Spleen (tissue), 11 donors: ENCODE measurements around the gene UBA7. TPM values are rescaled to one million over a fixed set of nuclear protein-coding genes. Genes with fewer than 3 reads are reported as not detected.

Experiments
- DNase-seq: peaks from one replicate; pipeline ENCODE4 v3.0.0-alpha.2; 2020
- H3K27ac ChIP-seq, 8 donors: fragments of 200-600 bp; sonication (generic) in 7 of 8; 1 replicate in 4 of 8; 2 replicates in 4 of 8; pipeline versions ENCODE4 v1.5.0 to v1.8.0; 2016 to 2021; ENCODE audit warnings: inconsistent platforms in 4 of 8, mild to moderate bottlenecking in 4 of 8, moderate library complexity in 1 of 8
- H3K27me3 ChIP-seq, 7 donors: fragments of 200-600 bp; sonication (generic) in 6 of 7; replicated peaks in 1 of 7; 1 replicate in 4 of 7; 2 replicates in 3 of 7; pipeline versions ENCODE4 v1.5.0 to v1.8.0; 2016 to 2021; ENCODE audit warnings: inconsistent platforms in 3 of 7, mild to moderate bottlenecking in 1 of 7
- H3K36me3 ChIP-seq, 6 donors: fragments of 200-600 bp; sonication (generic) in 5 of 6; 1 replicate in 4 of 6; 2 replicates in 2 of 6; pipeline versions ENCODE4 v1.5.0 to v1.8.0; 2016 to 2021; ENCODE audit warnings: inconsistent platforms in 2 of 6
- H3K4me1 ChIP-seq, 6 donors: fragments of 200-600 bp; sonication (generic) in 5 of 6; 1 replicate in 3 of 6; 2 replicates in 3 of 6; pipeline versions ENCODE4 v1.5.0 to v1.8.0; 2016 to 2021; ENCODE audit warnings: inconsistent platforms in 3 of 6
- H3K4me3 ChIP-seq, 8 donors: fragments of 200-600 bp; sonication (generic) in 7 of 8; 1 replicate in 4 of 8; 2 replicates in 4 of 8; pipeline versions ENCODE4 v1.5.0 to v1.8.0; 2016 to 2021; ENCODE audit warnings: inconsistent platforms in 4 of 8, mild to moderate bottlenecking in 4 of 8, moderate library complexity in 2 of 8
- H3K9me3 ChIP-seq, 8 donors: fragments of 200-600 bp; sonication (generic) in 7 of 8; 1 replicate in 4 of 8; 2 replicates in 4 of 8; pipeline versions ENCODE4 v1.5.0 to v1.8.0; 2016 to 2021; ENCODE audit warnings: inconsistent platforms in 4 of 8
- CTCF ChIP-seq, 11 experiments: fragments of 200-600 bp in 7 of 11; fragments of 450-650 bp in 4 of 11; sonication (generic) in 4 of 11; IDR thresholded peaks in 8 of 11; conservative IDR thresholded peaks in 3 of 11; 1 replicate in 7 of 11; 2 replicates in 4 of 11; pipeline versions ENCODE4 v1.4.0 to v1.8.0; 2016 to 2021; ENCODE audit warnings: antibody characterized with exemption in 11 of 11, inconsistent platforms in 4 of 11, mild to moderate bottlenecking in 1 of 11
- POLR2A ChIP-seq, 3 donors: fragments of 450-650 bp; IDR thresholded peaks; one replicate each; pipeline ENCODE4 v1.5.1; 2017; ENCODE audit warnings: antibody characterized with exemption in 3 of 3, mild to moderate bottlenecking in 1 of 3
- POLR2AphosphoS5 ChIP-seq, 3 donors: sonication (generic); formaldehyde crosslinking; IDR thresholded peaks; one replicate each; pipeline ENCODE4 v1.5.1; 2017; ENCODE audit warnings: antibody characterized with exemption in 3 of 3
- WGBS, 5 donors: extraction: QIAGEN DNeasy Blood & Tissue Kit in 3 of 5; methylation state at CpG; one replicate each; pipeline versions ENCODE4 v1.1.5 to v1.1.7; 2013 to 2018; 5-methylcytosine and 5-hydroxymethylcytosine counted together
- intact Hi-C: fragments of 100-400 bp; cut with DNase I; formaldehyde crosslinking; loops from one replicate; pipeline ENCODE4 v1.15.0; 2023; ENCODE audit warnings: low total_unique reads
- polyA plus RNA-seq, 3 donors: library from polyadenylated mRNA; stranded (reverse); fragments of 200-250 nt; gene quantifications; one replicate each; pipeline ENCODE4 v1.2.1, GENCODE V29; 2013
- total RNA-seq, 7 donors: library from RNA; depleted of rRNA in 3 of 7; stranded (reverse); fragments of >200 nt in 3 of 7; fragmentation: NEBNext Ultra II Directional in 4 of 7; extraction: Animal tissue kit (Norgen Biotek cat#: 25700) in 4 of 7; gene quantifications; one replicate each; pipeline versions ENCODE4 v1.1.0 to v1.2.1, GENCODE V29; 2016 to 2021
- donor health status: healthy with polysubstance abuse.
- donor health status: DM: no; HTN: no; CAD: no; lungs with moderate emphysema.
- donor health status: DM: no; HTN: no; CAD: no.
- donor health status: Bipolar disorder and iron deficiency.
- donor health status: healthy.
- donor health status: DM: no; HTN: no; CAD: no.
- donor health status: DM: yes; HTN: yes; CAD: no.

Gene UBA7
- total and polyA plus RNA-seq, 10 donors, result 91.1 to 231 (median 220) TPM

DNA sequence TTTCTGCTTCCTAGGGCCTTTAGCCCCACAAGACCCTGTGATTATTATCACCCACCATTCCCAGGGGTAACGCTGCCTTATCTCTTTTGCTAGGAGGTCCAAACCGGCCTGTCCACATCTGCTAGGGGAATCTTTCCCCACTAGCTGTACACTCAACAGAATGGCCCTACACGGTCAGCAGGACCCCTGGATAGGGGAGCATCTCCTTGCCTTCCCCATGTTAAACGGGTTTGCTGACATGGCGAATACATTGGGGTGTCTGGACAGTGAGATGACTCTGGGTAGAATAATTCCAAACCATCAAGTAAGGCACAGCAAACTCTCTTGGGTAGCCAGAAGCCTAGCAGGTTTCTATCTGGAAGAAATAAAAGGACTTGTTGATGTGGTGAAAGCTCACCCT, 41.9 kb upstream of the UBA7 start:
- no peaks in the 10 kb centered on the region for H3K36me3 ChIP-seq
- H3K27ac ChIP-seq, result peak overlapping the region in 1 of 8 donors; percentile 84
- TF ChIP-seq CTCF (IDR thresholded peaks at IDR 0.05 in 8 of 11, conservative IDR thresholded peaks at IDR 0.05 in 3 of 11) (no peak), POLR2AphosphoS5 (IDR thresholded peaks at IDR 0.05) (no peak), POLR2A (IDR thresholded peaks at IDR 0.05) (no peak)
- H3K4me1 ChIP-seq, result peaks cover 0 to 23% (median 15%) of the 10 kb centered on the region in 6 donors
- DNase-seq, result no peak
- H3K9me3 ChIP-seq, result no peaks in the 10 kb centered on the region
- peak overlapping the region in 7 of 8 donors; percentile 51 to 85 (median 62) for H3K4me3 ChIP-seq
- no peaks in the 10 kb centered on the region for H3K27me3 ChIP-seq
- 63 to 74% (median 69%) methylated on average over 5 of the region's 5 CpGs for WGBS, 5 donors
- intact Hi-C loops, result no loop called here

- Histone ChIP-seq H3K9me3 (no peaks in the 10 kb centered on the region), H3K27me3 (no peaks in the 10 kb centered on the region), H3K27ac (no peak overlapping the region), H3K4me3 (no peak overlapping the region), H3K4me1 (no peaks in the 10 kb centered on the region), H3K36me3 (peaks cover 0 to 57% (median 0%) of the 10 kb centered on the region in 6 donors)
- intact Hi-C loops, result no loop called here
- DNase-seq, result no peak
- no peak for TF ChIP-seq POLR2AphosphoS5 (IDR thresholded peaks at IDR 0.05)
- no peak for TF ChIP-seq CTCF (IDR thresholded peaks at IDR 0.05 in 8 of 11, conservative IDR thresholded peaks at IDR 0.05 in 3 of 11)
- TF ChIP-seq POLR2A (IDR thresholded peaks at IDR 0.05), result no peak
- 76 to 91% (median 88%) methylated on average over 3 of the region's 3 CpGs for WGBS, 5 donors
Observed at GRCh38 chr3:49845694-49846093, 31.9 kb upstream of the UBA7 start.

DNA sequence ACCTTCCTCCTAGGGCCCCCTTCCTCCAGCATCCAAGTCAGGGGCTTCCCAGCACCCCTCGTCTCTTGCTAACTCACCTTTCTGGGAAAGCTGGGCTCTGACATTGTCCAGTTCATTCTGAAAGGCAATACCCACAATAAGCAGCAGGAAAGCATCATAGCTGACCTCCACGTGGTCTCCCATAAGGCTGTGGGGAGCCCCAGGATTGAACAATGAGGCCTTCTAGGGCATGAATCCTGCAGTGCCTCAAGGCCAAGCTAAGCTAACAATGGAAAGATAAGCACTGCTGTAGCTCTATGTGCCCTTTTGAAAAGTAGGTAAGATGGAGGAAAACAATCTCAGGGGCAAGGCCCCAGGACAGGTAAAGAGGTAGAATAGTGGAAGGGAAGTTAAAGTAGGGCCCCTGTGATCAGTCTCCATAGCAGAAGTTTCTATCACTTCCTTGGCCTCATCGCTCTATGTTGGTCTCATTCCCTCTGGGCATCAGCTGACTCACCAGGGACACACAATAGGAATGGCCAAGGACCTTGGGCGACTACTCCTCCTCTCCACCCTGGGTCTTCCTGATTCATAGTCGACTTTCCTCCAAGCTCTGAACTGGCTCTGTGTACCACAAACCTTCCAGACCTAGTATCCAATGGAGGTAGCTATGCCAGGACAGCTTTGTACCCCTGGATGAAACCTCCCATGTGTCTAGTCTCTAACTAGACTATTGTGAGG, 30.9 kb upstream of the UBA7 start:
- TF ChIP-seq CTCF (IDR thresholded peaks at IDR 0.05 in 8 of 11, conservative IDR thresholded peaks at IDR 0.05 in 3 of 11) (no peak), POLR2AphosphoS5 (IDR thresholded peaks at IDR 0.05) (no peak), POLR2A (IDR thresholded peaks at IDR 0.05) (no peak)
- H3K4me3 ChIP-seq, result no peak overlapping the region
- WGBS, 5 donors, result 70 to 87% (median 80%) methylated on average over 5 of the region's 5 CpGs
- no peak for DNase-seq
- no peaks in the 10 kb centered on the region for H3K27me3 ChIP-seq
- H3K27ac ChIP-seq, result no peak overlapping the region
- no peaks in the 10 kb centered on the region for H3K9me3 ChIP-seq
- intact Hi-C loops, result loop anchor here (5.0 kb wide), 1 partner anchor 142 kb away; no protein-coding TSS in a partner anchor
- H3K36me3 ChIP-seq, result peaks cover 0 to 57% (median 0%) of the 10 kb centered on the region in 6 donors
- peaks cover 0 to under 1% (median 0%) of the 10 kb centered on the region in 6 donors for H3K4me1 ChIP-seq

GRCh38 chr3:49842843-49843517, 29.2 kb upstream of the UBA7 start:
- no peaks in the 10 kb centered on the region for H3K27me3 ChIP-seq
- H3K4me3 ChIP-seq, result no peak overlapping the region
- WGBS, 5 donors, result 88 to 96% (median 95%) methylated on average over 3 of the region's 3 CpGs
- intact Hi-C loops, result loop anchor here (5.0 kb wide), 1 partner anchor 141 kb away; no protein-coding TSS in a partner anchor
- no peak overlapping the region for H3K27ac ChIP-seq
- DNase-seq, result no peak
- peaks cover 0 to 9% (median 7%) of the 10 kb centered on the region in 6 donors for H3K4me1 ChIP-seq
- peaks cover 0 to 57% (median 0%) of the 10 kb centered on the region in 6 donors for H3K36me3 ChIP-seq
- H3K9me3 ChIP-seq, result no peaks in the 10 kb centered on the region
- TF ChIP-seq POLR2AphosphoS5 (IDR thresholded peaks at IDR 0.05), result no peak
- no peak for TF ChIP-seq POLR2A (IDR thresholded peaks at IDR 0.05)
- no peak for TF ChIP-seq CTCF (IDR thresholded peaks at IDR 0.05 in 8 of 11, conservative IDR thresholded peaks at IDR 0.05 in 3 of 11)
